H9 (cell line): ENCODE results near the gene KIF26B. TPM values are rescaled to one million over a fixed set of nuclear protein-coding genes. Genes with fewer than 3 reads are reported as not detected.

ENCODE experiments used
- DNase-seq: peaks from one replicate; pipeline ENCODE4 v3.0.0-alpha.2; 2017
- H2AFZ ChIP-seq: one replicate; pipeline ENCODE4 v1.6.1; 2013; ENCODE audit warnings: mild to moderate bottlenecking, low read length, control low read depth, moderate library complexity
- H2AK5ac ChIP-seq: 2 replicates; pipeline ENCODE4 v1.6.1; 2013; ENCODE audit warnings: low read length, control low read depth, mixed read lengths; ENCODE audit not compliant: insufficient read length
- H2BK120ac ChIP-seq: one replicate; pipeline ENCODE4 v1.6.1; 2013; ENCODE audit warnings: low read depth, mild to moderate bottlenecking, low read length, control low read depth, inconsistent platforms; ENCODE audit not compliant: poor library complexity, severe bottlenecking
- H2BK12ac ChIP-seq: 2 replicates; pipeline ENCODE4 v1.6.1; 2013; ENCODE audit warnings: low read length, control low read depth, mixed read lengths, low read depth; ENCODE audit not compliant: insufficient read length
- H2BK15ac ChIP-seq: 2 replicates; pipeline ENCODE4 v1.6.1; 2013; ENCODE audit warnings: low read depth, low read length, control low read depth
- H2BK20ac ChIP-seq: one replicate; pipeline ENCODE4 v1.6.1; 2013; ENCODE audit warnings: low read depth, mild to moderate bottlenecking, low read length, control low read depth, inconsistent platforms; ENCODE audit not compliant: poor library complexity, severe bottlenecking
- H2BK5ac ChIP-seq: 2 replicates; pipeline ENCODE4 v1.6.1; 2013; ENCODE audit warnings: low read length, control low read depth, mixed read lengths; ENCODE audit not compliant: insufficient read length
- H3K14ac ChIP-seq: 2 replicates; pipeline ENCODE4 v1.6.1; 2013; ENCODE audit warnings: low read length, control low read depth; ENCODE audit not compliant: insufficient read depth
- H3K18ac ChIP-seq: 2 replicates; pipeline ENCODE4 v1.6.1; 2013; ENCODE audit warnings: low read depth, mild to moderate bottlenecking, mixed read lengths, low read length, control low read depth; ENCODE audit not compliant: insufficient read length
- H3K23ac ChIP-seq: 2 replicates; pipeline ENCODE4 v1.6.1; 2013; ENCODE audit warnings: low read length, control low read depth, mixed read lengths, low read depth; ENCODE audit not compliant: insufficient read length
- H3K23me2 ChIP-seq: 2 replicates; pipeline ENCODE4 v1.6.1; 2013; ENCODE audit warnings: low read depth, mild to moderate bottlenecking, mixed read lengths, low read length, control low read depth; ENCODE audit not compliant: insufficient read length, poor library complexity, severe bottlenecking
- H3K27ac ChIP-seq: 2 replicates; pipeline ENCODE4 v1.5.1; 2013; ENCODE audit warnings: low read length, control low read depth, mixed read lengths, low read depth; ENCODE audit not compliant: insufficient read length
- H3K27me3 ChIP-seq: 2 replicates; pipeline ENCODE4 v1.6.1; 2013; ENCODE audit warnings: low read length, control low read depth, inconsistent platforms; ENCODE audit not compliant: insufficient read depth
- H3K4ac ChIP-seq: 2 replicates; pipeline ENCODE4 v1.6.1; 2013; ENCODE audit warnings: low read depth, mild to moderate bottlenecking, control low read depth, inconsistent platforms, low read length, moderate library complexity
- H3K4me1 ChIP-seq: 2 replicates; pipeline ENCODE4 v1.6.1; 2013; ENCODE audit warnings: low read length, control low read depth, inconsistent platforms; ENCODE audit not compliant: insufficient read depth
- H3K4me2 ChIP-seq: 2 replicates; pipeline ENCODE4 v1.6.1; 2013; ENCODE audit warnings: low read length, control low read depth, mixed read lengths; ENCODE audit not compliant: insufficient read length, insufficient read depth
- H3K56ac ChIP-seq: 2 replicates; pipeline ENCODE4 v1.6.1; 2013; ENCODE audit warnings: low read depth, mild to moderate bottlenecking, mixed read lengths, low read length, control low read depth; ENCODE audit not compliant: insufficient read length
- H3K79me1 ChIP-seq: 2 replicates; pipeline ENCODE4 v1.6.1; 2013; ENCODE audit warnings: low read depth, mild to moderate bottlenecking, moderate library complexity, low read length, control low read depth, inconsistent platforms; ENCODE audit not compliant: insufficient read depth, poor library complexity, severe bottlenecking
- H3K79me2 ChIP-seq: 2 replicates; pipeline ENCODE4 v1.6.1; 2013; ENCODE audit warnings: low read length, control low read depth, inconsistent platforms; ENCODE audit not compliant: insufficient read depth
- H3K9ac ChIP-seq: 2 replicates; pipeline ENCODE4 v1.6.1; 2013; ENCODE audit warnings: low read length, control low read depth, mixed read lengths; ENCODE audit not compliant: insufficient read length; ENCODE audit errors: extremely low read depth
- H3K9me3 ChIP-seq: one replicate; pipeline ENCODE4 v1.6.1; 2013; ENCODE audit warnings: low read depth, low read length, inconsistent platforms; ENCODE audit not compliant: control insufficient read depth
- H3T11ph ChIP-seq: one replicate; pipeline ENCODE4 v1.6.1; 2013; ENCODE audit warnings: mild to moderate bottlenecking, low read length, control low read depth, inconsistent platforms
- H4K20me1 ChIP-seq: one replicate; pipeline ENCODE4 v1.6.1; 2013; ENCODE audit not compliant: control insufficient read depth, insufficient read length, insufficient read depth
- H4K5ac ChIP-seq: 2 replicates; pipeline ENCODE4 v1.6.1; 2013; ENCODE audit warnings: low read depth, mild to moderate bottlenecking, mixed read lengths, low read length, control low read depth; ENCODE audit not compliant: insufficient read length
- H4K8ac ChIP-seq: replicated peaks from 2 replicates; pipeline ENCODE4 v1.6.1; 2013; ENCODE audit warnings: low read length, control low read depth, mixed read lengths, low read depth; ENCODE audit not compliant: insufficient read length
- H4K91ac ChIP-seq: 2 replicates; pipeline ENCODE4 v1.6.1; 2013; ENCODE audit warnings: low read depth, mild to moderate bottlenecking, moderate library complexity, mixed read lengths, low read length, control low read depth; ENCODE audit not compliant: insufficient read length
- H3K27ac Mint-ChIP-seq, 3 experiments: 2 replicates in 2 of 3; 3 replicates in 1 of 3; pipeline ENCODE4 v1.8.0; 2020 to 2021; ENCODE audit warnings: mixed read lengths in 3 of 3, mild to moderate bottlenecking in 1 of 3, moderate library complexity in 1 of 3
- H3K27me3 Mint-ChIP-seq: 2 replicates; pipeline ENCODE4 v1.8.0; 2021; ENCODE audit warnings: low read depth, mild to moderate bottlenecking, moderate library complexity, mixed read lengths
- H3K36me3 Mint-ChIP-seq, 3 experiments: 2 replicates in 2 of 3; 3 replicates in 1 of 3; pipeline ENCODE4 v1.8.0; 2020 to 2021; ENCODE audit warnings: low read depth in 3 of 3, mixed read lengths in 3 of 3; ENCODE audit not compliant: insufficient read depth in 1 of 3
- H3K4me1 Mint-ChIP-seq, 2 experiments: 2 replicates each; pipeline ENCODE4 v1.8.0; 2020; ENCODE audit warnings: mixed read lengths in 2 of 2
- H3K4me3 Mint-ChIP-seq, 2 experiments: 2 replicates in 1 of 2; 3 replicates in 1 of 2; pipeline ENCODE4 v1.8.0; 2020 to 2021; ENCODE audit warnings: mild to moderate bottlenecking in 2 of 2, mixed read lengths in 2 of 2, moderate library complexity in 1 of 2
- H3K9me3 Mint-ChIP-seq, 2 experiments: 2 replicates in 1 of 2; 3 replicates in 1 of 2; pipeline ENCODE4 v1.8.0; 2020; ENCODE audit warnings: mild to moderate bottlenecking in 2 of 2, mixed read lengths in 2 of 2, moderate library complexity in 1 of 2
- WGBS: extraction: QIAGEN DNeasy Blood & Tissue Kit; methylation state at CpG from one replicate; pipeline ENCODE4 v1.1.7; 2013; ENCODE audit warnings: missing lambda C conversion rate, low lambda C conversion rate, mixed read lengths; ENCODE audit not compliant: insufficient read length; ENCODE audit errors: extremely low coverage; 5-methylcytosine and 5-hydroxymethylcytosine counted together
- total RNA-seq: library from RNA; stranded (reverse); gene quantifications from 2 replicates; pipeline ENCODE4 v1.2.1, GENCODE V29; 2021
- TF ChIP-seq, protein P1 (sequence below): fragments of 200-600 bp; sonication (generic); conservative IDR thresholded peaks from 3 replicates; pipeline ENCODE4 v1.8.0; 2021; ENCODE audit warnings: antibody characterized with exemption, mild to moderate bottlenecking

KIF26B gene
- total RNA-seq, 1 experiment from 2014 or later: 0.13 TPM

DNA sequence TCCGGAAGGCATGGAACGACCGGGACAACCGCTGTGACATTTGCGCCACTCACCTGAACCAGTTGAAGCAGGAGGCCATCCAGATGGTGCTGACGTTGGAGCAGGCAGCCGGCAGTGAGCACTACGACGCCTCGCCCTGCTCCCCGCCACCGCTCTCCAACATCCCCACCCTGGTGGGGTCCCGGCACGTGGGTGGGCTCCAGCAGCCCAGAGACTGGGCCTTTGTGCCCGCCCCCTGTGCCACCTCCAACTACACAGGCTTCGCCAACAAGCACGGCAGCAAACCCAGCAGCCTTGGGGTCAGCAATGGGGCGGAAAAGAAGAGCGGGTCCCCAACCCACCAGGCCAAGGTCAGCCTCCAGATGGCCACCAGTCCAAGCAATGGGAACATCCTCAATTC, 212.1 kb downstream of the KIF26B start:
- H3K27me3 Mint-ChIP-seq: peaks cover 11% of the 10 kb centered on the region
- no peaks in the 10 kb centered on the region for H3K4me1 Mint-ChIP-seq
- no CpG with 5 or more reads among the region's 19 CpGs for WGBS
- H3K4me2 ChIP-seq: no peak overlapping the region
- H2AK5ac ChIP-seq: no peak overlapping the region
- H3K27ac ChIP-seq: no peak overlapping the region
- H3K4ac ChIP-seq: no peak overlapping the region
- no peaks in the 10 kb centered on the region for H4K20me1 ChIP-seq
- H4K8ac ChIP-seq: no peak overlapping the region
- peaks cover 0 to 3% (median 1%) of the 10 kb centered on the region in 3 experiments; a peak in 2 of 7 replicates for H3K36me3 Mint-ChIP-seq
- H2AFZ ChIP-seq: no peak overlapping the region
- H4K5ac ChIP-seq: no peak overlapping the region
- H3K9me3 Mint-ChIP-seq: peaks cover 0 to 11% of the 10 kb centered on the region in 2 experiments; a peak in 4 of 5 replicates
- H3K23ac ChIP-seq: no peak overlapping the region
- no peak overlapping the region for H2BK5ac ChIP-seq
- H2BK120ac ChIP-seq: no peak overlapping the region
- no peaks in the 10 kb centered on the region for H3K27me3 ChIP-seq
- no peak for DNase-seq
- no peak overlapping the region for H2BK12ac ChIP-seq
- TF ChIP-seq, protein P1, sequence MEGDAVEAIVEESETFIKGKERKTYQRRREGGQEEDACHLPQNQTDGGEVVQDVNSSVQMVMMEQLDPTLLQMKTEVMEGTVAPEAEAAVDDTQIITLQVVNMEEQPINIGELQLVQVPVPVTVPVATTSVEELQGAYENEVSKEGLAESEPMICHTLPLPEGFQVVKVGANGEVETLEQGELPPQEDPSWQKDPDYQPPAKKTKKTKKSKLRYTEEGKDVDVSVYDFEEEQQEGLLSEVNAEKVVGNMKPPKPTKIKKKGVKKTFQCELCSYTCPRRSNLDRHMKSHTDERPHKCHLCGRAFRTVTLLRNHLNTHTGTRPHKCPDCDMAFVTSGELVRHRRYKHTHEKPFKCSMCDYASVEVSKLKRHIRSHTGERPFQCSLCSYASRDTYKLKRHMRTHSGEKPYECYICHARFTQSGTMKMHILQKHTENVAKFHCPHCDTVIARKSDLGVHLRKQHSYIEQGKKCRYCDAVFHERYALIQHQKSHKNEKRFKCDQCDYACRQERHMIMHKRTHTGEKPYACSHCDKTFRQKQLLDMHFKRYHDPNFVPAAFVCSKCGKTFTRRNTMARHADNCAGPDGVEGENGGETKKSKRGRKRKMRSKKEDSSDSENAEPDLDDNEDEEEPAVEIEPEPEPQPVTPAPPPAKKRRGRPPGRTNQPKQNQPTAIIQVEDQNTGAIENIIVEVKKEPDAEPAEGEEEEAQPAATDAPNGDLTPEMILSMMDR: no peak
- no peaks in the 10 kb centered on the region for H3K9me3 ChIP-seq
- H4K91ac ChIP-seq: no peak overlapping the region
- no peak overlapping the region for H3K56ac ChIP-seq
- H3K4me3 Mint-ChIP-seq: no peak overlapping the region
- no peak overlapping the region for H3T11ph ChIP-seq
- H2BK15ac ChIP-seq: no peak overlapping the region
- no peaks in the 10 kb centered on the region for H3K79me2 ChIP-seq
- no peak overlapping the region for H2BK20ac ChIP-seq
- no peaks in the 10 kb centered on the region for H3K79me1 ChIP-seq
- no peak overlapping the region; the same call in 1 of the 2 replicates for H3K14ac ChIP-seq
- H3K27ac Mint-ChIP-seq: no peak overlapping the region
- H3K4me1 ChIP-seq: no peaks in the 10 kb centered on the region
- H3K18ac ChIP-seq: no peak overlapping the region
- no peaks in the 10 kb centered on the region for H3K23me2 ChIP-seq
- H3K9ac ChIP-seq: no peak overlapping the region
